HCT116 (cell line): ENCODE measurements around the gene GEMIN4. TPM values are rescaled to one million over a fixed set of nuclear protein-coding genes. Genes with fewer than 3 reads are reported as not detected.

Source experiments
- ATAC-seq: fragments of 200-7000 bp; cut with Tn5 transposase; 2 replicates; pipeline ENCODE4 v1.9.1; 2020; ENCODE audit warnings: mild to moderate bottlenecking, moderate library complexity
- BruUV-seq: library from RNA; stranded (reverse); fragments of 400-500 nt; replicated peaks from 2 replicates; lab custom pipeline; 2021; lab: Mats Ljungman, UMichigan
- CTCF ChIA-PET: fragments of 300-600 bp; sonication (Branson Sonifier 250); formaldehyde crosslinking; loops from one replicate; lab custom pipeline; 2021; ENCODE audit warnings: antibody characterized with exemption; lab: Charles Lee
- POLR2A ChIA-PET: fragments of 300-600, 350-600 bp; sonication (Branson Sonifier 250); formaldehyde crosslinking; loops from one replicate; lab custom pipeline; 2021; ENCODE audit warnings: antibody characterized with exemption; lab: Charles Lee
- RAD21 ChIA-PET, 2 experiments: fragments of 300-600 bp; sonication (Branson Sonifier 250); formaldehyde crosslinking; loops; one replicate each; lab custom pipeline; 2023; ENCODE audit warnings: low total read pairs in 2 of 2; ENCODE audit not compliant: uncharacterized antibody in 2 of 2, unreplicated experiment in 2 of 2, low non-redundant PET in 1 of 2; lab: Charles Lee
- DNase-seq: peaks from one replicate; pipeline ENCODE4 v3.0.0-alpha.2; 2010; ENCODE audit warnings: low read depth, low spot score
- H2AFZ ChIP-seq: fragments of 200-600 bp; shearing (Covaris generic), sonication (generic); 2 replicates; pipeline ENCODE4 v1.6.1; 2017; ENCODE audit warnings: low read depth, mixed run types, mixed read lengths, antibody characterized with exemption, low read length; ENCODE audit not compliant: poor library complexity, severe bottlenecking
- H3K27ac ChIP-seq: 2 replicates; pipeline ENCODE4 v1.5.1; 2012; ENCODE audit warnings: low read depth, low read length
- H3K27me3 ChIP-seq: fragments of 200-600 bp; sonication (generic); 2 replicates; pipeline ENCODE4 v1.6.1; 2016; ENCODE audit warnings: mixed run types, low read length, mixed read lengths; ENCODE audit not compliant: insufficient read depth
- H3K36me3 ChIP-seq, 2 experiments: fragments of 200-500 bp in 1 of 2; fragments of 200-600 bp in 1 of 2; sonication (Bioruptor generic) in 1 of 2; sonication (generic) in 1 of 2; 2 replicates each; pipeline versions ENCODE4 v1.5.1 to v1.6.1; 2014 to 2016; ENCODE audit warnings: low read length in 2 of 2, inconsistent platforms in 1 of 2, mixed read lengths in 1 of 2, mixed run types in 1 of 2; ENCODE audit not compliant: insufficient read depth in 2 of 2, control insufficient read depth in 1 of 2
- H3K4me1 ChIP-seq, 2 experiments: fragments of 200-600 bp in 1 of 2; sonication (generic) in 1 of 2; 2 replicates each; pipeline versions ENCODE4 v1.5.1 to v1.6.1; 2012 to 2017; ENCODE audit warnings: low read length in 2 of 2, inconsistent platforms in 1 of 2, mild to moderate bottlenecking in 1 of 2, mixed read lengths in 1 of 2, mixed run types in 1 of 2, moderate library complexity in 1 of 2; ENCODE audit not compliant: insufficient read depth in 2 of 2, control insufficient read depth in 1 of 2
- H3K4me2 ChIP-seq: fragments of 200-600 bp; sonication (generic); 2 replicates; pipeline ENCODE4 v1.6.1; 2017; ENCODE audit warnings: mixed run types, low read length, mixed read lengths
- H3K4me3 ChIP-seq, 2 experiments: fragments of 200-600 bp in 1 of 2; sonication (generic) in 1 of 2; replicated peaks in 1 of 2; 2 replicates each; pipeline ENCODE4 v1.5.1; 2011 to 2016; ENCODE audit warnings: low read length in 2 of 2, control low read depth in 1 of 2, low read depth in 1 of 2, mild to moderate bottlenecking in 1 of 2, mixed read lengths in 1 of 2, mixed run types in 1 of 2
- H3K79me2 ChIP-seq: fragments of 200-600 bp; sonication (generic); 2 replicates; pipeline ENCODE4 v1.6.1; 2017; ENCODE audit warnings: mild to moderate bottlenecking, mixed run types, low read length, moderate library complexity, mixed read lengths; ENCODE audit not compliant: insufficient read depth
- H3K9ac ChIP-seq: fragments of 200-600 bp; sonication (generic); 2 replicates; pipeline ENCODE4 v1.6.1; 2016; ENCODE audit warnings: low read length, mixed read lengths
- H3K9me2 ChIP-seq: fragments of 200-600 bp; sonication (generic), shearing (Covaris generic); 2 replicates; pipeline ENCODE4 v1.6.1; 2017; ENCODE audit warnings: mixed run types, mild to moderate bottlenecking, moderate library complexity; ENCODE audit not compliant: insufficient read depth
- H3K9me3 ChIP-seq, 2 experiments: fragments of 200-500 bp in 1 of 2; fragments of 200-600 bp in 1 of 2; sonication (Bioruptor generic) in 1 of 2; sonication (generic) in 1 of 2; 2 replicates each; pipeline ENCODE4 v1.6.1; 2014 to 2017; ENCODE audit warnings: low read length in 2 of 2, mixed read lengths in 2 of 2, inconsistent platforms in 1 of 2, low read depth in 1 of 2, mild to moderate bottlenecking in 1 of 2, mixed run types in 1 of 2, moderate library complexity in 1 of 2; ENCODE audit not compliant: control insufficient read depth in 1 of 2, insufficient read depth in 1 of 2
- H4K20me1 ChIP-seq: fragments of 200-600 bp; sonication (generic), shearing (Covaris generic); 2 replicates; pipeline ENCODE4 v1.6.1; 2017; ENCODE audit warnings: mixed run types, mild to moderate bottlenecking, moderate library complexity; ENCODE audit not compliant: insufficient read depth
- CTCF ChIP-seq, 3 experiments: fragments of 200-600 bp in 1 of 3; sonication (generic) in 1 of 3; IDR thresholded peaks in 2 of 3; conservative IDR thresholded peaks in 1 of 3; 2 replicates each; pipeline ENCODE4 v1.5.1; 2012 to 2017; ENCODE audit warnings: low read depth in 2 of 3, low read length in 2 of 3, antibody characterized with exemption in 1 of 3, borderline replicate concordance in 1 of 3, control low read depth in 1 of 3, mild to moderate bottlenecking in 1 of 3, mixed read lengths in 1 of 3, mixed run types in 1 of 3, moderate library complexity in 1 of 3; ENCODE audit not compliant: insufficient read depth in 1 of 3
- ELF1 ChIP-seq: IDR thresholded peaks from 2 replicates; pipeline ENCODE4 v1.6.1; 2012; ENCODE audit warnings: low read depth, borderline replicate concordance
- MAX ChIP-seq: IDR thresholded peaks from 2 replicates; pipeline ENCODE4 v1.6.1; 2012
- POLR2A ChIP-seq: IDR thresholded peaks from 2 replicates; pipeline ENCODE4 v1.7.0; 2011; ENCODE audit warnings: borderline replicate concordance; ENCODE audit not compliant: insufficient read depth, insufficient read length; ENCODE audit errors: extremely low read depth
- POLR2AphosphoS5 ChIP-seq: IDR thresholded peaks from 2 replicates; pipeline ENCODE4 v1.6.1; 2011; ENCODE audit warnings: mild to moderate bottlenecking, low read depth, low read length, moderate library complexity
- RAD21 ChIP-seq: IDR thresholded peaks from 2 replicates; pipeline ENCODE4 v1.6.1; 2012; ENCODE audit warnings: low read depth, mild to moderate bottlenecking
- REST ChIP-seq: IDR thresholded peaks from 2 replicates; pipeline ENCODE4 v1.6.1; 2012; ENCODE audit warnings: low read depth
- TCF7L2 ChIP-seq: IDR thresholded peaks from 2 replicates; pipeline ENCODE4 v1.7.0; 2011; ENCODE audit warnings: borderline replicate concordance, inconsistent platforms; ENCODE audit not compliant: insufficient read depth, insufficient read length; ENCODE audit errors: extremely low read depth
- ZNF274 ChIP-seq: fragments of 200-500 bp; sonication (Bioruptor generic); IDR thresholded peaks from 2 replicates; pipeline ENCODE4 v1.6.1; 2014; ENCODE audit warnings: mild to moderate bottlenecking, low read depth, low read length, inconsistent platforms
- intact Hi-C: fragments of 100-400 bp; cut with micrococcal nuclease; formaldehyde crosslinking; loops from 2 replicates; pipeline ENCODE4 v1.10.0; 2022
- total RNA-seq: library from RNA; stranded (reverse); gene quantifications from one replicate; pipeline ENCODE4 v1.2.1, GENCODE V29; 2021; ENCODE audit not compliant: unreplicated experiment

Gene GEMIN4
- total RNA-seq, 1 experiment from 2014 or later: 53.2 TPM

DNA sequence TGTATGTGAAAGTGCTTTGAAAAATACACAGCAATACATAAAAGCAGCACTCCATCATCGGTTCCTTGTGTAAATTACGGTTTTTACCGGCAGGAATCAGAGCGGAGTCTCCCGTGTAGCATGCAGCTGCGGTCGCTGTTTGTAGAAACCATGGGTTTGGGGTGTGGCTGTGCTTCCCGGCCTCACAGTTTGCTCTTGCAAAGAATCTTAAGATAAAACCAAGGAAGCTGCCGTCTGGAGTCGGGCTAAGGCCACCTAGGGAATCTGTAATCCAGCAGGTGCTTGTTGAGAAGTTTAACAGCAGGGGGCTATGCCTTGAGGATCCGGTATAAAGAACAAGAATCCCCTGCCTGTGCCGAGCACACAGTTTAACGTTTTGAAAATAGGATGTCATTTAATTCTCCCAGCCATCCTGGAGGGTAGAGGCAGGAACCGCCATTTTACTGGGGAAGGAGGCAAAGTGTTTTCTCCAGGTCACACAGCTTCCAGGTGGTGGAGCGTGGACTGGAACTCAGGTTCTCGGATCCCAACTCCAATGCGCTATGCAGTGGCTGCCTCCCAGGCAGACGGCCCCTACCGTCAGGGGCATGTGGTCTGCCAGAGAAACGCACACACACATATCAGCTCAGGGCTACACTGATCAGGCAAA, 25.7 kb downstream of the GEMIN4 start (continued):
- TF ChIP-seq ZNF274: no peak
- no peak for TF ChIP-seq CTCF (IDR thresholded peaks at IDR 0.05 in 2 of 3, conservative IDR thresholded peaks at IDR 0.05 in 1 of 3; ENCODE audit: borderline replicate concordance in 1 of 3, insufficient read depth in 1 of 3, low read depth in 2 of 3, low read length in 2 of 3)
- TF ChIP-seq MAX: no peak
- no peak for TF ChIP-seq POLR2A
- TF ChIP-seq RAD21: no peak
- TF ChIP-seq TCF7L2: no peak
- no peak for TF ChIP-seq ELF1

DNA sequence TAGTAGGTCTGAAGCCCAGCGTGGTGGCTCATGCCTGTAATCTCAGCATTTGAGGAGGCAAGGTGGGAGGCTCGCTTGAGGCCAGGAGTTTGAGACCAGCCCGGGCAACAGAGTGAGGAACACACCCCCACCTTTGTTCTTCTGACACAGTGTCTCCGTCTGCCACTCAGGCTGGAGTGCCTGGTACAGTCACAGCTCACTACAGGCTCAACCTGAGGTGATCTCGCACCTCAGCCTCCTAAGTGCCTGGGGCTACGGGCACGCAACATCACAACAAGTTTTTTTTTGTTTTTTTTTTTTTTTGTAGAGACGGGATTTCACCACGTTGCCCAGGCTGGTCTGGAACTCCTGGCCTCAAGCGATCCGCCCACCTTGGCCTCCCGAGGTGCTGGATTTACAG, 26.3 kb downstream of the GEMIN4 start:
- ChIA-PET POLR2A (no interaction called here), RAD21 (no interaction called here), CTCF (no interaction called here)
- TF ChIP-seq REST (no peak), MAX (no peak), POLR2AphosphoS5 (no peak)
- Histone ChIP-seq H3K36me3 (no peaks in the 10 kb centered on the region), H3K9me2 (no peaks in the 10 kb centered on the region), H3K27me3 (no peaks in the 10 kb centered on the region), H3K4me3 (no peak overlapping the region), H4K20me1 (no peaks in the 10 kb centered on the region), H3K27ac (no peak overlapping the region), H3K9ac (no peak overlapping the region), H3K79me2 (no peaks in the 10 kb centered on the region), H3K4me2 (no peak overlapping the region), H3K9me3 (no peaks in the 10 kb centered on the region), H3K4me1 (no peaks in the 10 kb centered on the region), H2AFZ (no peak overlapping the region)
- ATAC-seq (no peak), DNase-seq (no peak)
- intact Hi-C loops: no loop called here
- BruUV-seq: no TSS peak
